GM10847 (cell line): Measurements from ENCODE around the gene FLAD1.

Source experiments
- POLR2A ChIP-seq: IDR thresholded peaks from 2 replicates; pipeline ENCODE4 v1.6.1; 2011; ENCODE audit not compliant: insufficient read length; ENCODE audit errors: extremely low read depth

The FLAD1 gene

GRCh38 chr1:154945160-154945961 lies 37.8 kb upstream of the FLAD1 start:
- TF ChIP-seq POLR2A: no peak

- no peak for TF ChIP-seq POLR2A
Measured at GRCh38 chr1:154945962-154946850, 36.9 kb upstream of the FLAD1 start.

- no peak for TF ChIP-seq POLR2A
Measured at GRCh38 chr1:154948079-154948478, 35.1 kb upstream of the FLAD1 start.

- TF ChIP-seq POLR2A: no peak
Measured at GRCh38 chr1:154951901-154952657, 31.1 kb upstream of the FLAD1 start.

GRCh38 chr1:154952664-154953063 lies 30.5 kb upstream of the FLAD1 start:
- TF ChIP-seq POLR2A: no peak

GRCh38 chr1:154953611-154954038 lies 29.5 kb upstream of the FLAD1 start:
- no peak for TF ChIP-seq POLR2A

GRCh38 chr1:154954541-154954940 lies 28.6 kb upstream of the FLAD1 start:
- TF ChIP-seq POLR2A: no peak

GRCh38 chr1:154955039-154955717 lies 28.0 kb upstream of the FLAD1 start:
- peak; percentile 14 for TF ChIP-seq POLR2A

GRCh38 chr1:154955718-154956543 lies 27.2 kb upstream of the FLAD1 start, which contains the start of gene PBXIP1:
TSS of gene PBXIP1 (minus strand) at chr1:154956099. CDS start at chr1:154953721, 2,378 bp downstream.
- peak; percentile 9 for TF ChIP-seq POLR2A

GRCh38 chr1:154956544-154956941 lies 26.6 kb upstream of the FLAD1 start:
- no peak for TF ChIP-seq POLR2A

- TF ChIP-seq POLR2A: no peak
Measured at GRCh38 chr1:154957091-154957657, 26.0 kb upstream of the FLAD1 start.

- TF ChIP-seq POLR2A: no peak
Measured at GRCh38 chr1:154958036-154958435, 25.1 kb upstream of the FLAD1 start.

- TF ChIP-seq POLR2A: no peak
Measured at GRCh38 chr1:154958681-154959425, 24.3 kb upstream of the FLAD1 start.

- no peak for TF ChIP-seq POLR2A
Measured at GRCh38 chr1:154959426-154959780, 23.7 kb upstream of the FLAD1 start.
